Stomach smooth muscle (tissue), 2 donors: Measurements from ENCODE around the gene OAT.

ENCODE experiments used
- H3K27ac ChIP-seq: one replicate; pipeline ENCODE4 v1.7.0; 2013; ENCODE audit warnings: mild to moderate bottlenecking, low read length, inconsistent platforms
- H3K27me3 ChIP-seq, 2 donors: one replicate each; pipeline ENCODE4 v1.7.0; 2013; ENCODE audit warnings: low read length in 2 of 2; ENCODE audit not compliant: insufficient read depth in 2 of 2, control insufficient read depth in 1 of 2
- H3K36me3 ChIP-seq, 2 donors: one replicate each; pipeline ENCODE4 v1.7.0; 2013; ENCODE audit warnings: low read length in 2 of 2; ENCODE audit not compliant: control insufficient read depth in 2 of 2, insufficient read depth in 2 of 2
- H3K4me1 ChIP-seq: one replicate; pipeline ENCODE4 v1.7.0; 2013; ENCODE audit warnings: low read length; ENCODE audit not compliant: control insufficient read depth, insufficient read depth
- H3K4me3 ChIP-seq, 2 donors: one replicate each; pipeline ENCODE4 v1.7.0; 2013; ENCODE audit warnings: low read length in 2 of 2
- H3K9ac ChIP-seq, 2 donors: one replicate each; pipeline ENCODE4 v1.7.0; 2013; ENCODE audit warnings: low read length in 2 of 2, mild to moderate bottlenecking in 1 of 2
- H3K9me3 ChIP-seq, 2 donors: one replicate each; pipeline ENCODE4 v1.7.0; 2013; ENCODE audit warnings: low read length in 2 of 2; ENCODE audit not compliant: control insufficient read depth in 2 of 2
- donor health status: healthy.
- donor health status: Pancreatic carcinoma.

The OAT gene

DNA sequence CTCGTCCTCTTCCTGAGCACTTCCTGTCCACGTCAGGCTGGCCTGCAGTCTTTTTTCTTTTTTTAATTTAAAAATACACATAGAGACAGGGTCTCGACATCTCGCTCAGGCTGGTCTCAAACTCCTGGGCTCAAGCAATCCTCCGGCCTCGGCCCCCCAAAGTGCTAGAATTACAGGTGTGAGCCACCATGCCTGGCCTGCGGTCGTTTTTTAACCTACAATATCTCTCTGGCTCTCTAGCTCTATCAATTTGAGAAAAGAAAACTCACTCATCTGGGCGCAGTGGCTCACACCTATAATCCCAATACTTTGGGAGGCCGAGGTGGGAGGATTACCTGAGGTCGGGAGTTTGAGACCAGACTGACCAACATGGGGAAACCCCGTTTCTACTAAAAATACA is 4.0 kb upstream of the OAT start:
- Histone ChIP-seq H3K9me3 (no peaks in the 10 kb centered on the region), H3K9ac (no peak overlapping the region), H3K4me3 (no peak overlapping the region), H3K27ac (no peak overlapping the region), H3K4me1 (peaks cover 3% of the 10 kb centered on the region), H3K27me3 (peaks cover 0 to 2% of the 10 kb centered on the region in 2 donors), H3K36me3 (no peaks in the 10 kb centered on the region)

- H3K36me3 ChIP-seq: no peaks in the 10 kb centered on the region
- H3K9me3 ChIP-seq: no peaks in the 10 kb centered on the region
- H3K4me3 ChIP-seq: no peak overlapping the region
- no peak overlapping the region for H3K9ac ChIP-seq
- H3K4me1 ChIP-seq: peaks cover 16% of the 10 kb centered on the region
- H3K27me3 ChIP-seq: no peaks in the 10 kb centered on the region
- no peak overlapping the region for H3K27ac ChIP-seq
These were observed 1.5 kb upstream of the OAT start for GRCh38 chr10:124420254-124420653.

DNA sequence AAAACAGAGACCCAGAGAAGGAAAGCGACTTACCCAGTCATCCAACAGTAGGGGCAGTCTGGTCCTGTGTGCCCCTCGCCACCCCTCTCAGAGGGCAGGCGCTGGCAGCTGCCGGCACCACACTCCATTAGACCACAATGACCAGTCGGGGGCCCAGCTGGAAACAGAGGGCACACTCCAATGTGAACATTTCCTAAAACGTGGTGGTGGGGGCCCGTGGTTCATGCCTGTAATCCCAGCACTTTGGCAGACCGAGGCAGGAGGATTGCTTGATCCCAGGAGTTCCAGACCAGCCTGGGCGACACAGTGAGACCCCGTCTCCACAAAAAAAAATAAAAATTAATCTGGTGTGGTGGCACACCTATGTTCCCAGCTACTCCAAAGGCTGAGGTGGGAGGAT is 912 bp upstream of the OAT start:
- Histone ChIP-seq H3K9ac (no peak overlapping the region), H3K36me3 (no peaks in the 10 kb centered on the region), H3K27ac (no peak overlapping the region), H3K4me1 (peaks cover 20% of the 10 kb centered on the region), H3K9me3 (no peaks in the 10 kb centered on the region), H3K27me3 (no peaks in the 10 kb centered on the region), H3K4me3 (no peak overlapping the region)

GRCh38 chr10:124417895-124418725 is 613 bp downstream of the OAT start:
- Histone ChIP-seq H3K4me3 (peak overlapping the region; percentile 78), H3K9ac (peak overlapping the region; percentile 64 to 76), H3K4me1 (peaks cover 34% of the 10 kb centered on the region), H3K9me3 (no peaks in the 10 kb centered on the region), H3K27me3 (no peaks in the 10 kb centered on the region), H3K36me3 (no peaks in the 10 kb centered on the region), H3K27ac (peak overlapping the region; percentile 80)

- H3K4me3 ChIP-seq: peak overlapping the region in 1 of 2 donors; percentile 17
- H3K9me3 ChIP-seq: no peaks in the 10 kb centered on the region
- peak overlapping the region; percentile 37 for H3K27ac ChIP-seq
- H3K9ac ChIP-seq: no peak overlapping the region
- H3K4me1 ChIP-seq: peaks cover 34% of the 10 kb centered on the region
- H3K36me3 ChIP-seq: peaks cover 0 to 5% of the 10 kb centered on the region in 2 donors
- H3K27me3 ChIP-seq: no peaks in the 10 kb centered on the region
These were observed 2.0 kb downstream of the OAT start for GRCh38 chr10:124416733-124417132.

GRCh38 chr10:124415210-124415609 is 3.5 kb downstream of the OAT start:
- peaks cover 0 to 8% of the 10 kb centered on the region in 2 donors for H3K36me3 ChIP-seq
- peak overlapping the region in 1 of 2 donors; percentile 38 for H3K4me3 ChIP-seq
- H3K27me3 ChIP-seq: no peaks in the 10 kb centered on the region
- H3K27ac ChIP-seq: no peak overlapping the region
- peak overlapping the region in 1 of 2 donors; percentile 24 for H3K9ac ChIP-seq
- no peaks in the 10 kb centered on the region for H3K9me3 ChIP-seq
- peaks cover 34% of the 10 kb centered on the region for H3K4me1 ChIP-seq

GRCh38 chr10:124414076-124414475 is 4.6 kb downstream of the OAT start:
- Histone ChIP-seq H3K27me3 (no peaks in the 10 kb centered on the region), H3K4me1 (peaks cover 32% of the 10 kb centered on the region), H3K27ac (peak overlapping the region; percentile 49), H3K4me3 (peak overlapping the region; percentile 1 to 47), H3K9ac (peak overlapping the region in 1 of 2 donors; percentile 25), H3K36me3 (peaks cover 0 to 8% of the 10 kb centered on the region in 2 donors), H3K9me3 (no peaks in the 10 kb centered on the region)

- Histone ChIP-seq H3K4me1 (peaks cover 15% of the 10 kb centered on the region), H3K9me3 (no peaks in the 10 kb centered on the region), H3K9ac (no peak overlapping the region), H3K27ac (no peak overlapping the region), H3K27me3 (no peaks in the 10 kb centered on the region), H3K36me3 (peaks cover 24 to 28% of the 10 kb centered on the region in 2 donors), H3K4me3 (no peak overlapping the region)
These were observed 9.0 kb downstream of the OAT start for GRCh38 chr10:124409696-124410095.

DNA sequence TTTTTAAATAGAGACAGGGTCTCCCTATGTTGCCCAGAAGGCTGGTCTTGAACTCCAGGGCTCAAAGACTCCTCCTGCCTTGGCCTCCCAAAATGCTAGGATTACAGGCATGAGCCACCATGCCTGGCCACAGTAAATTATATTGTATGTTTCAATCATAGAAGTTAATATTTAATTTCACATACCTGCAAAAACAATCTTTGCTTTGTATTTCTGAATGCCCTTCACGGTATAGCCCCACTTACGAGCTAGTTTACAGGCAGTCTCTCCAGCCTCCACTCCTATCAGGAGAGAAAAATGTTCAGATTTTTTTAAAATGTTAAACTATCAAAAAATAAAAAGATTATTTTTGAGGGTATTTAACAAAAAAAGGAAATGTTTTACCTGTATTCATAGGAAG is 10.4 kb downstream of the OAT start:
- Histone ChIP-seq H3K9me3 (no peaks in the 10 kb centered on the region), H3K4me1 (peaks cover 3% of the 10 kb centered on the region), H3K36me3 (peaks cover 34 to 36% of the 10 kb centered on the region in 2 donors), H3K27ac (no peak overlapping the region), H3K9ac (no peak overlapping the region), H3K27me3 (no peaks in the 10 kb centered on the region), H3K4me3 (no peak overlapping the region)

- no peak overlapping the region for H3K9ac ChIP-seq
- H3K4me3 ChIP-seq: no peak overlapping the region
- no peaks in the 10 kb centered on the region for H3K4me1 ChIP-seq
- peaks cover 41 to 45% of the 10 kb centered on the region in 2 donors for H3K36me3 ChIP-seq
- H3K9me3 ChIP-seq: no peaks in the 10 kb centered on the region
- H3K27me3 ChIP-seq: no peaks in the 10 kb centered on the region
- no peak overlapping the region for H3K27ac ChIP-seq
These were observed 11.3 kb downstream of the OAT start for GRCh38 chr10:124407456-124407855.

DNA sequence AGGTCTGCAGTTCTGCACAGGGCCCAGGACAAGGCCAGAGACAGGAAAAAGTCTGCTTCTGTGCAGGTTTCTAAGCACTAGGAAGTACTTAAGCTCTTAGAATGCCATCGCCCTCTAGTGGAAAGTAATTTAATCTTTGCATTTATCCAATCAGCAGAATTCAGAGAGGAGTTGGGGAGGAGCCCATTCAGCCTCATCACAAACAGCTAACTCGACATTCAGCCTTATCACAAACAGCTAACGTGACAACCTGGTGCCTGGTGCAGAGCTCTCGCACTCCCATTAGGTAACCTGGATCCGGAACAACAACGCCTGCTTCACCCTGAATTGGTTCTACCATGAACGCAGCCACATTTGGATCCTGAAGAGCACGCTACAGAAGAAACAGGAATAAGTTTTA is 15.2 kb downstream of the OAT start:
- Histone ChIP-seq H3K9me3 (no peaks in the 10 kb centered on the region), H3K4me1 (no peaks in the 10 kb centered on the region), H3K4me3 (no peak overlapping the region), H3K9ac (no peak overlapping the region), H3K27me3 (no peaks in the 10 kb centered on the region), H3K27ac (no peak overlapping the region), H3K36me3 (peaks cover 51 to 56% of the 10 kb centered on the region in 2 donors)
